GM23338 (cell line): Measurements from ENCODE around the gene HDAC11. TPM values are rescaled to one million over a fixed set of nuclear protein-coding genes. Genes with fewer than 3 reads are reported as not detected.

Source experiments
- ATAC-seq: fragments of 200-7000 bp; cut with Tn5 transposase; 3 replicates; pipeline ENCODE4 v1.9.1; 2020
- DNase-seq: peaks from one replicate; pipeline ENCODE4 v3.0.0-alpha.2; 2015; ENCODE audit warnings: low spot score
- H2AFZ ChIP-seq: fragments of 200-600 bp; sonication (generic); 2 replicates; pipeline ENCODE4 v1.8.0; 2016; ENCODE audit warnings: antibody characterized with exemption, mild to moderate bottlenecking, moderate library complexity
- H3F3A ChIP-seq: fragments of 200-600 bp; sonication (generic); replicated peaks from 2 replicates; pipeline ENCODE4 v1.8.0; 2017; ENCODE audit warnings: antibody characterized with exemption, mixed run types, low read depth
- H3K27ac ChIP-seq: fragments of 200-600 bp; sonication (generic); 2 replicates; pipeline ENCODE4 v1.6.1; 2016; ENCODE audit warnings: low read depth
- H3K27me3 ChIP-seq: fragments of 200-600 bp; sonication (generic); 2 replicates; pipeline ENCODE4 v1.8.0; 2016; ENCODE audit warnings: mild to moderate bottlenecking, mixed run types, moderate library complexity; ENCODE audit not compliant: insufficient read depth
- H3K36me3 ChIP-seq: fragments of 200-600 bp; sonication (generic); 2 replicates; pipeline ENCODE4 v1.8.0; 2016; ENCODE audit warnings: mild to moderate bottlenecking; ENCODE audit not compliant: insufficient read depth
- H3K4me1 ChIP-seq: fragments of 200-600 bp; sonication (generic); 2 replicates; pipeline ENCODE4 v1.8.0; 2016; ENCODE audit warnings: mild to moderate bottlenecking, moderate library complexity; ENCODE audit not compliant: insufficient read depth
- H3K4me2 ChIP-seq: fragments of 200-600 bp; sonication (generic); 2 replicates; pipeline ENCODE4 v1.7.1; 2017; ENCODE audit warnings: mixed run types
- H3K4me3 ChIP-seq: fragments of 200-600 bp; sonication (generic); 2 replicates; pipeline ENCODE4 v1.6.1; 2016; ENCODE audit warnings: mixed run types
- H3K79me2 ChIP-seq: fragments of 200-600 bp; sonication (generic); replicated peaks from 2 replicates; pipeline ENCODE4 v1.8.0; 2017; ENCODE audit warnings: mild to moderate bottlenecking; ENCODE audit not compliant: insufficient read depth
- H3K9me2 ChIP-seq: fragments of 200-600 bp; sonication (generic); 2 replicates; pipeline ENCODE4 v1.8.0; 2017; ENCODE audit not compliant: insufficient read depth
- H4K20me1 ChIP-seq: fragments of 200-600 bp; sonication (generic); replicated peaks from 2 replicates; pipeline ENCODE4 v1.8.0; 2017; ENCODE audit warnings: mild to moderate bottlenecking; ENCODE audit not compliant: insufficient read depth
- H3K27ac Mint-ChIP-seq: 2 replicates; pipeline ENCODE4 v1.8.0; 2020; ENCODE audit warnings: inconsistent platforms, mild to moderate bottlenecking, moderate library complexity, mixed read lengths
- H3K27me3 Mint-ChIP-seq: 3 replicates; pipeline ENCODE4 v1.8.0; 2022; ENCODE audit warnings: low read depth, mild to moderate bottlenecking, moderate library complexity, mixed read lengths, inconsistent platforms; ENCODE audit not compliant: insufficient read depth, poor library complexity
- H3K36me3 Mint-ChIP-seq: 3 replicates; pipeline ENCODE4 v1.8.0; 2021; ENCODE audit warnings: low read depth, mild to moderate bottlenecking, inconsistent platforms, moderate library complexity, mixed read lengths
- H3K4me1 Mint-ChIP-seq: 3 replicates; pipeline ENCODE4 v1.8.0; 2020; ENCODE audit warnings: mild to moderate bottlenecking, inconsistent platforms, mixed read lengths
- H3K4me3 Mint-ChIP-seq: 3 replicates; pipeline ENCODE4 v1.8.0; 2021; ENCODE audit warnings: moderate library complexity, mild to moderate bottlenecking, inconsistent platforms, mixed read lengths
- H3K9me3 Mint-ChIP-seq: 3 replicates; pipeline ENCODE4 v1.8.0; 2020; ENCODE audit warnings: moderate library complexity, mild to moderate bottlenecking, inconsistent platforms, mixed read lengths
- JUNB ChIP-seq: IDR thresholded peaks from one replicate; pipeline ENCODE4 v1.6.1; 2016; ENCODE audit warnings: antibody characterized with exemption; ENCODE audit not compliant: unreplicated experiment
- NANOG ChIP-seq: IDR thresholded peaks from 2 replicates; pipeline ENCODE4 v1.6.1; 2016; ENCODE audit warnings: antibody characterized with exemption, borderline replicate concordance
- POLR2AphosphoS5 ChIP-seq: IDR thresholded peaks from 2 replicates; pipeline ENCODE4 v1.6.1; 2016; ENCODE audit warnings: antibody characterized with exemption, low read depth
- STAT1 ChIP-seq: IDR thresholded peaks from one replicate; pipeline ENCODE4 v1.6.1; 2016; ENCODE audit warnings: antibody characterized with exemption; ENCODE audit not compliant: unreplicated experiment
- ZNF114 ChIP-seq: fragments of 250-450 bp; sonication (Bioruptor Pico); IDR thresholded peaks from 2 replicates; pipeline ENCODE4 v1.5.0; 2020; ENCODE audit warnings: mild to moderate bottlenecking, moderate library complexity
- polyA plus RNA-seq: library from polyadenylated mRNA; unstranded; fragments of >200 nt; fragmentation: Nextera tagmentation; extraction: Ambion mirVana; gene quantifications from 2 replicates; pipeline ENCODE4 v1.2.1, GENCODE V29; 2016
- total RNA-seq: library from RNA; depleted of rRNA; stranded (reverse); fragments of >200 nt; shearing (Covaris generic); gene quantifications from 2 replicates; pipeline ENCODE4 v1.2.3, GENCODE V29; 2014
- TF ChIP-seq, protein P1 (sequence below), 2 experiments: fragments of 200-600 bp in 1 of 2; sonication (generic) in 1 of 2; conservative IDR thresholded peaks; 2 replicates each; pipeline versions ENCODE4 v1.5.1 to v1.6.1; 2016 to 2017; ENCODE audit warnings: antibody characterized with exemption in 2 of 2, low read depth in 2 of 2, mild to moderate bottlenecking in 2 of 2, moderate library complexity in 1 of 2
- TF ChIP-seq, protein P2 (sequence below): IDR thresholded peaks from one replicate; pipeline ENCODE4 v1.6.1; 2018; ENCODE audit warnings: antibody characterized with exemption; ENCODE audit not compliant: unreplicated experiment

The HDAC11 gene
- total and polyA plus RNA-seq, 2 experiments from 2014 or later = 5.4 to 15.8 TPM

DNA sequence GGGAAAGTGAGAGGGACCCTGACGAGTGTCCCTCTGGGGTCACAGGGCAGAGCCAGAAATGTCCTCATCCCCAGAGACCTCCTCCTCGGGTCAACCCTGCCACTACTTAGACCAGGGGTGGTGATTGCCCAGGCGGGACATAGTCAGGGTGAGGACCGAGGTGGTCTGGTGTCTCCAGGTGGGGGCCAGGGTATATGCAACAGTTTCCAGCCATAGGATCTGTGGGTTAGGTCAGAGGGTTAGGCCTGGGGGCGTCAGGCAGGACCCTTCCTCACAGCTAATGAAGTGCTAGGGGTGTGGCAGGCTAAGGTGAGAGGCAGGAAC lies 46.5 kb downstream of the HDAC11 start (continued):
- TF ChIP-seq POLR2AphosphoS5 = no peak
- no peak for TF ChIP-seq STAT1

DNA sequence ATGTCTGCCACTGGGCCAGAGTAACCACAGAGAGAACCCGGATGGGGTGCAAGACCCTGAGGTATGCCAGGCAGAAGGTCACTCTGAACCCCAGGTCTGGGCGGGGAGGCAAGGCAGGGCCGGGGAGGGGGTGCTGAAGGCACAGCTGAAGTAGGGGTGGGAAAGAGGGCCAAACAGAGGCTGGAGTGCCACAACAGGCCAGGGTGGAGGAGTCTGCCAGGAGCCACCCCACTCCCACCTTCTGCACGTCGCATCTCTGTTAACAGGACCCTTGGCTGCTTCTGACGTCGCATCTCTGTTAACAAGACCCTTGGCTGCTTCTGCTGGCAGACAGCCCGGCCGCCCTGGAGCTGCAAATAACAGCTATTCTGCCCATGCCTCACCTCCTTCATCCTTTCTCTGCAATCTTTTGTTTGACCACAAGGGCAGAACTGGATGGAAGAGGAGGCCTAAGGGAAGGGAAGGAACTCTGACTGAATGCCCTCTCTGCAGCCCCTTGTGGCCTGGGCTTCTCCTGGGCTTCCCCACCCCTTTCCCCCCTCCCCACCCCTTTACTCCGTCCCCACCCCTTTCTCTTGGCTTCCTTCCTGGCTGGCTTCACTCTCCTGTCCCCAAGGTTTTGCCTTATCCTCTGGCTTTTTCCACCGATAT lies 48.2 kb downstream of the HDAC11 start:
- H3K9me2 ChIP-seq = no peaks in the 10 kb centered on the region
- Mint-ChIP-seq H3K36me3 (no peaks in the 10 kb centered on the region), H3K4me1 (peaks cover 30% of the 10 kb centered on the region), H3K4me3 (no peak overlapping the region), H3K9me3 (no peaks in the 10 kb centered on the region), H3K27ac (peak overlapping the region; percentile 36; the same call in 1 of the 2 replicates), H3K27me3 (peaks cover 11% of the 10 kb centered on the region)
- H3K27me3 ChIP-seq = no peaks in the 10 kb centered on the region
- peak; percentile 97 for ATAC-seq
- no peaks in the 10 kb centered on the region for H3K79me2 ChIP-seq
- peak; percentile 93 for DNase-seq
- no peak for TF ChIP-seq JUNB
- TF ChIP-seq, protein P1, sequence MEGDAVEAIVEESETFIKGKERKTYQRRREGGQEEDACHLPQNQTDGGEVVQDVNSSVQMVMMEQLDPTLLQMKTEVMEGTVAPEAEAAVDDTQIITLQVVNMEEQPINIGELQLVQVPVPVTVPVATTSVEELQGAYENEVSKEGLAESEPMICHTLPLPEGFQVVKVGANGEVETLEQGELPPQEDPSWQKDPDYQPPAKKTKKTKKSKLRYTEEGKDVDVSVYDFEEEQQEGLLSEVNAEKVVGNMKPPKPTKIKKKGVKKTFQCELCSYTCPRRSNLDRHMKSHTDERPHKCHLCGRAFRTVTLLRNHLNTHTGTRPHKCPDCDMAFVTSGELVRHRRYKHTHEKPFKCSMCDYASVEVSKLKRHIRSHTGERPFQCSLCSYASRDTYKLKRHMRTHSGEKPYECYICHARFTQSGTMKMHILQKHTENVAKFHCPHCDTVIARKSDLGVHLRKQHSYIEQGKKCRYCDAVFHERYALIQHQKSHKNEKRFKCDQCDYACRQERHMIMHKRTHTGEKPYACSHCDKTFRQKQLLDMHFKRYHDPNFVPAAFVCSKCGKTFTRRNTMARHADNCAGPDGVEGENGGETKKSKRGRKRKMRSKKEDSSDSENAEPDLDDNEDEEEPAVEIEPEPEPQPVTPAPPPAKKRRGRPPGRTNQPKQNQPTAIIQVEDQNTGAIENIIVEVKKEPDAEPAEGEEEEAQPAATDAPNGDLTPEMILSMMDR (conservative IDR thresholded peaks at IDR 0.05; ENCODE audit: low read depth in 2 of 2) = peak; percentile 14 to 58; a peak in 2 of 4 replicates
- no peaks in the 10 kb centered on the region for H3K36me3 ChIP-seq
- no peak overlapping the region for H3K27ac ChIP-seq
- no peak overlapping the region for H3K4me3 ChIP-seq
- H3K4me1 ChIP-seq = peaks cover 11% of the 10 kb centered on the region; the same call in 1 of the 2 replicates
- H3F3A ChIP-seq = no peaks in the 10 kb centered on the region
- H4K20me1 ChIP-seq = no peaks in the 10 kb centered on the region
- no peak overlapping the region for H3K4me2 ChIP-seq
- peak overlapping the region; percentile 85 for H2AFZ ChIP-seq

DNA sequence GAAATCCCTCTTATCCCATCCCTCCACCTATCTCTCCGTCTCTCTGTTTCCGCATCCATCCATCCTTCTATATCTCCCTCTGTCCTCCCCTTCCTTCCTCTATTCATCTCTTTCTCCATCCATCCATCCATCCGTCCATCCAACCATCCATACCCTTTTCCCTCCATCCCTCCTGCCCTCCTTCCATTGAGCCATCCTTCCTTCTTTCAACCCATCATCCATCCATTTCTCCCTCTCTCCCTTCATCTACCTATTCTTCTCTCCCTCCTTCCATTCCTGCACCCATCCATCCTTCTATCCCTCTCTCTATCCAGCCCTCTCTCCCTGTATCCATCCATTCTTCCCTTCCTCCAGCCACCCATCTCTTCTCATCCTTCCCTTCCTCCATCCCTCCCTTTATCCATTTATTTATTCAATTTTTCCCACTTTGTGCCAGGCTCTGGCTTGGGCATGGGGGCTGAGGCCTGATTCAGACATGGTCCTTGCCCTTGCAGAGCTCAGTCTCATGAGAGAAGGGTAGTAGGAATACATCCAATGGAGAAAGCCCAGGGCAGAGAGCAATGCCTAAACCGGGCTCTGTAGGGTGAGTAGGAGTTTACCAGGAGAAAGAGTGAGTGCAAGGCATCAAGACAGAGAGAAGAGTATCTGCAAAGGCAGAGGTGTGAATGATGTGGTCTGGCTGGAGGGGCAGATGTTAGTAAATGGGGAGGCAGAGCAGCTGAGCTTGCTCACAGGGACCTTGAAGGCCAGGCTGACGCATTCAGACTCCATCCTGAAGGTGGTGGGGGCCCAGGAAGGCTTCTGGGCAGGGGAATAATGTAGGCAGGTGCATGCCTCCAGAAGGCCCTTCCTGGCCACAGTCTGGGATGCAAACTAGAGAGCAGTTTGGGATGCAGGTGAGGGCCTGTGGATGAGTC lies 49.3 kb downstream of the HDAC11 start:
- Mint-ChIP-seq H3K36me3 (no peaks in the 10 kb centered on the region), H3K27ac (no peak overlapping the region), H3K4me1 (peaks cover 30% of the 10 kb centered on the region), H3K4me3 (no peak overlapping the region), H3K9me3 (no peaks in the 10 kb centered on the region), H3K27me3 (peaks cover 9% of the 10 kb centered on the region)
- DNase-seq (no peak), ATAC-seq (no peak)
- no peak overlapping the region for H3K27ac ChIP-seq
- no peaks in the 10 kb centered on the region for H3K27me3 ChIP-seq
- no peaks in the 10 kb centered on the region for H3K36me3 ChIP-seq
- no peaks in the 10 kb centered on the region for H4K20me1 ChIP-seq
- no peak overlapping the region for H2AFZ ChIP-seq
- H3F3A ChIP-seq = no peaks in the 10 kb centered on the region
- H3K9me2 ChIP-seq = no peaks in the 10 kb centered on the region
- H3K4me2 ChIP-seq = no peak overlapping the region
- peaks cover 11% of the 10 kb centered on the region; the same call in 1 of the 2 replicates for H3K4me1 ChIP-seq
- H3K4me3 ChIP-seq = no peak overlapping the region
- no peaks in the 10 kb centered on the region for H3K79me2 ChIP-seq
- TF ChIP-seq, protein P2, sequence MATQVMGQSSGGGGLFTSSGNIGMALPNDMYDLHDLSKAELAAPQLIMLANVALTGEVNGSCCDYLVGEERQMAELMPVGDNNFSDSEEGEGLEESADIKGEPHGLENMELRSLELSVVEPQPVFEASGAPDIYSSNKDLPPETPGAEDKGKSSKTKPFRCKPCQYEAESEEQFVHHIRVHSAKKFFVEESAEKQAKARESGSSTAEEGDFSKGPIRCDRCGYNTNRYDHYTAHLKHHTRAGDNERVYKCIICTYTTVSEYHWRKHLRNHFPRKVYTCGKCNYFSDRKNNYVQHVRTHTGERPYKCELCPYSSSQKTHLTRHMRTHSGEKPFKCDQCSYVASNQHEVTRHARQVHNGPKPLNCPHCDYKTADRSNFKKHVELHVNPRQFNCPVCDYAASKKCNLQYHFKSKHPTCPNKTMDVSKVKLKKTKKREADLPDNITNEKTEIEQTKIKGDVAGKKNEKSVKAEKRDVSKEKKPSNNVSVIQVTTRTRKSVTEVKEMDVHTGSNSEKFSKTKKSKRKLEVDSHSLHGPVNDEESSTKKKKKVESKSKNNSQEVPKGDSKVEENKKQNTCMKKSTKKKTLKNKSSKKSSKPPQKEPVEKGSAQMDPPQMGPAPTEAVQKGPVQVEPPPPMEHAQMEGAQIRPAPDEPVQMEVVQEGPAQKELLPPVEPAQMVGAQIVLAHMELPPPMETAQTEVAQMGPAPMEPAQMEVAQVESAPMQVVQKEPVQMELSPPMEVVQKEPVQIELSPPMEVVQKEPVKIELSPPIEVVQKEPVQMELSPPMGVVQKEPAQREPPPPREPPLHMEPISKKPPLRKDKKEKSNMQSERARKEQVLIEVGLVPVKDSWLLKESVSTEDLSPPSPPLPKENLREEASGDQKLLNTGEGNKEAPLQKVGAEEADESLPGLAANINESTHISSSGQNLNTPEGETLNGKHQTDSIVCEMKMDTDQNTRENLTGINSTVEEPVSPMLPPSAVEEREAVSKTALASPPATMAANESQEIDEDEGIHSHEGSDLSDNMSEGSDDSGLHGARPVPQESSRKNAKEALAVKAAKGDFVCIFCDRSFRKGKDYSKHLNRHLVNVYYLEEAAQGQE = no peak
- TF ChIP-seq, protein P1 (conservative IDR thresholded peaks at IDR 0.05; ENCODE audit: low read depth in 2 of 2) = no peak
- TF ChIP-seq ZNF114 (CRISPR knock-in tag) (no peak), NANOG (no peak)
